Endothelial cell of umbilical vein (primary cell): ENCODE results near the gene ARHGEF9. TPM values are rescaled to one million over a fixed set of nuclear protein-coding genes. Genes with fewer than 3 reads are reported as not detected.

Experiments
- BruUV-seq: library from RNA; stranded (reverse); fragments of 400-500 nt; replicated peaks from 2 replicates; lab custom pipeline; 2021; lab: Mats Ljungman, UMichigan
- CTCF ChIA-PET: fragments of 300-600, 350-600 bp; sonication (Branson Sonifier 250); formaldehyde crosslinking; loops from one replicate; lab custom pipeline; 2021; ENCODE audit warnings: antibody characterized with exemption, inconsistent platforms; lab: Charles Lee
- POLR2A ChIA-PET: fragments of 300-600, 350-600 bp; sonication (Branson Sonifier 250); formaldehyde crosslinking; loops from one replicate; lab custom pipeline; 2021; ENCODE audit warnings: antibody characterized with exemption, inconsistent platforms; lab: Charles Lee
- DNase-seq: peaks from one replicate; pipeline ENCODE4 v3.0.0-alpha.2; 2011; ENCODE audit warnings: low read depth, low spot score
- FAIRE-seq: peaks from 2 replicates; lab custom pipeline; 2011; peaks lifted over from hg19 to GRCh38; lab: Jason Lieb, UNC
- H2AFZ ChIP-seq: 2 replicates; pipeline ENCODE4 v1.6.0; 2012; ENCODE audit warnings: low read depth, low read length, control low read depth, inconsistent platforms
- H3K27ac ChIP-seq: 2 replicates; pipeline ENCODE4 v1.5.1; 2011; ENCODE audit warnings: low read depth, mild to moderate bottlenecking, control low read depth, low read length, moderate library complexity; ENCODE audit not compliant: insufficient read depth
- H3K27me3 ChIP-seq, 2 experiments: 2 replicates each; pipeline versions ENCODE4 v1.6.0 to v1.6.1; 2011; ENCODE audit warnings: low read length in 2 of 2, mixed read lengths in 1 of 2; ENCODE audit not compliant: control insufficient read depth in 2 of 2, insufficient read depth in 2 of 2
- H3K36me3 ChIP-seq, 2 experiments: 2 replicates in 1 of 2; 3 replicates in 1 of 2; pipeline ENCODE4 v1.5.1; 2011; ENCODE audit warnings: low read length in 2 of 2, mild to moderate bottlenecking in 1 of 2, moderate library complexity in 1 of 2; ENCODE audit not compliant: control insufficient read depth in 2 of 2, insufficient read depth in 2 of 2; ENCODE audit errors: extremely low read depth in 1 of 2
- H3K4me1 ChIP-seq: 3 replicates; pipeline ENCODE4 v1.5.1; 2011; ENCODE audit warnings: mild to moderate bottlenecking, low read length; ENCODE audit not compliant: control insufficient read depth, insufficient read depth; ENCODE audit errors: extremely low read depth
- H3K4me2 ChIP-seq: 2 replicates; pipeline ENCODE4 v1.6.1; 2011; ENCODE audit warnings: low read length, control low read depth, mixed read lengths; ENCODE audit not compliant: insufficient read depth
- H3K4me3 ChIP-seq, 3 experiments: fragments of 200-600 bp in 1 of 3; sonication (generic), shearing (Covaris generic) in 1 of 3; replicated peaks in 1 of 3; 2 replicates each; pipeline ENCODE4 v1.5.1; 2011 to 2016; ENCODE audit warnings: control low read depth in 3 of 3, low read length in 3 of 3, mild to moderate bottlenecking in 2 of 3, inconsistent platforms in 1 of 3, low read depth in 1 of 3, moderate library complexity in 1 of 3; ENCODE audit not compliant: insufficient read depth in 1 of 3
- H3K79me2 ChIP-seq: 2 replicates; pipeline ENCODE4 v1.6.0; 2012; ENCODE audit warnings: low read length, inconsistent platforms; ENCODE audit not compliant: control insufficient read depth, insufficient read depth
- H3K9ac ChIP-seq: replicated peaks from 2 replicates; pipeline ENCODE3; 2011; ENCODE audit warnings: low read length, control low read depth; ENCODE audit not compliant: insufficient read depth; ENCODE audit errors: extremely low read depth
- H3K9me1 ChIP-seq: replicated peaks from 3 replicates; pipeline ENCODE4 v1.6.0; 2011; ENCODE audit warnings: mild to moderate bottlenecking, low read length; ENCODE audit not compliant: control insufficient read depth, insufficient read depth; ENCODE audit errors: extremely low read depth
- H3K9me3 ChIP-seq: replicated peaks from 2 replicates; pipeline ENCODE4 v1.5.1; 2012; ENCODE audit warnings: low read length, inconsistent platforms; ENCODE audit not compliant: control insufficient read depth, insufficient read depth
- H4K20me1 ChIP-seq: replicated peaks from 2 replicates; pipeline ENCODE3; 2011; ENCODE audit warnings: mild to moderate bottlenecking, low read length; ENCODE audit not compliant: control insufficient read depth, insufficient read depth; ENCODE audit errors: extremely low read depth
- EZH2 ChIP-seq: IDR thresholded peaks from 2 replicates; pipeline ENCODE4 v1.6.1; 2012; ENCODE audit warnings: borderline replicate concordance, low read depth, mild to moderate bottlenecking, moderate library complexity, low read length, inconsistent platforms; ENCODE audit not compliant: severe bottlenecking
- FOS ChIP-seq: IDR thresholded peaks from 2 replicates; pipeline ENCODE4 v1.6.1; 2011; ENCODE audit warnings: mild to moderate bottlenecking, low read length, moderate library complexity, borderline replicate concordance; ENCODE audit not compliant: insufficient read depth
- GATA2 ChIP-seq: IDR thresholded peaks from 2 replicates; pipeline ENCODE4 v1.7.0; 2011; ENCODE audit warnings: low read depth, mild to moderate bottlenecking, moderate library complexity, mixed read lengths, low read length; ENCODE audit not compliant: insufficient read length, insufficient read depth
- JUN ChIP-seq: IDR thresholded peaks from 2 replicates; pipeline ENCODE4 v1.6.1; 2011; ENCODE audit warnings: borderline replicate concordance, low read depth; ENCODE audit not compliant: insufficient read length, insufficient read depth
- MYC ChIP-seq: IDR thresholded peaks from one replicate; pipeline ENCODE4 v1.6.1; 2011; ENCODE audit warnings: mild to moderate bottlenecking, low read depth, low read length
- POLR2A ChIP-seq: IDR thresholded peaks from 2 replicates; pipeline ENCODE4 v1.6.1; 2012; ENCODE audit warnings: low read depth, mild to moderate bottlenecking, control low read depth, low read length
- POLR2AphosphoS5 ChIP-seq: IDR thresholded peaks from 2 replicates; pipeline ENCODE4 v1.6.1; 2012; ENCODE audit warnings: low read depth, mild to moderate bottlenecking, control low read depth, low read length, moderate library complexity; ENCODE audit not compliant: insufficient read depth
- dilution Hi-C: fragments of 300-500 bp; cut with MboI; formaldehyde crosslinking; loops from one replicate; pipeline ENCODE4 v1.15.0; 2019; ENCODE audit warnings: low sequenced_read_pairs; ENCODE audit not compliant: extremely low pct_ligation_motif_present
- intact Hi-C: fragments of 100-400 bp; cut with micrococcal nuclease; formaldehyde crosslinking; loops from one replicate; pipeline ENCODE4 v1.10.0; 2022
- polyA plus RNA-seq, 4 experiments: library from polyadenylated mRNA; depleted of rRNA in 3 of 4; stranded (reverse) in 3 of 4; unstranded in 1 of 4; fragments of >200 nt; gene quantifications; 2 replicates each; pipeline versions ENCODE4 v1.2.1 to v1.2.3, GENCODE V29; 2011 to 2012; ENCODE audit warnings: missing spikeins in 1 of 4
- total RNA-seq: library from RNA; stranded (reverse); gene quantifications from 2 replicates; pipeline ENCODE4 v1.2.3, GENCODE V29; 2021
- TF ChIP-seq, protein P1 (sequence below): IDR thresholded peaks from 2 replicates; pipeline ENCODE4 v1.6.1; 2011; ENCODE audit not compliant: insufficient read depth, insufficient read length
- TF ChIP-seq, protein P2 (sequence below), 2 donors: IDR thresholded peaks; 1 replicate in 1 of 2; 2 replicates in 1 of 2; pipeline ENCODE4 v1.5.1; 2011; ENCODE audit warnings: low read length in 2 of 2, mild to moderate bottlenecking in 2 of 2, moderate library complexity in 2 of 2, control low read depth in 1 of 2, inconsistent platforms in 1 of 2, low read depth in 1 of 2; ENCODE audit not compliant: insufficient read depth in 1 of 2; ENCODE audit errors: extremely low read depth in 1 of 2

ARHGEF9 gene
- total and polyA plus RNA-seq, 2 donors (not counting 3 experiments of a cell fraction or from before 2014, with no cell fraction given): 6.5 to 12.9 TPM

DNA sequence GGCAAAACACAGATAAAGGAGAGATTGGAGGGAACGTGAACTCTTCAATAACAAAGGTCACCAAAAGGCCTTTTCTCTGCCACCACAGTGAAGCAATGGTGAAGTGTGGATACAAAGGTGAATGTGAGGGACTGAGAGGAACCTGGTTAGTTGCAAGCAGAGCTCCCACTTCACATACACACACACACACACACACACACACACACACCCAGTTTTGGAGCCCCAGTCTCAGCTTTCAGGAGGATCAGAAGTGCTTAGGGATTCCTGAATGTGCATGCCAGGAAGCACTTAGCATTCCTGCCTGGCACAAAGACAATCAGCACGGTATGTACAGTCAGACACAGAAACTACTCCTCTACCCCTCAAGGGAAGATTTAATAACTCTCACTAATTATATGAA lies 71.5 kb downstream of the ARHGEF9 start:
- POLR2A ChIA-PET: no interaction called here
- DNase-seq (peak; percentile 29), FAIRE-seq (no peak)
- Histone ChIP-seq H3K79me2 (no peaks in the 10 kb centered on the region), H3K4me2 (no peak overlapping the region), H3K4me1 (no peaks in the 10 kb centered on the region), H3K27ac (no peak overlapping the region), H3K9ac (no peak overlapping the region), H3K36me3 (no peaks in the 10 kb centered on the region), H3K4me3 (no peak overlapping the region), H2AFZ (no peak overlapping the region), H3K9me1 (no peaks in the 10 kb centered on the region), H4K20me1 (no peaks in the 10 kb centered on the region), H3K9me3 (no peaks in the 10 kb centered on the region), H3K27me3 (no peaks in the 10 kb centered on the region)
- dilution Hi-C loops: no loop called here
- CTCF ChIA-PET: no interaction called here
- TF ChIP-seq EZH2 (no peak), POLR2A (no peak), JUN (no peak), MYC (no peak), FOS (no peak), POLR2AphosphoS5 (no peak), GATA2 (no peak)
- TF ChIP-seq, protein P1, sequence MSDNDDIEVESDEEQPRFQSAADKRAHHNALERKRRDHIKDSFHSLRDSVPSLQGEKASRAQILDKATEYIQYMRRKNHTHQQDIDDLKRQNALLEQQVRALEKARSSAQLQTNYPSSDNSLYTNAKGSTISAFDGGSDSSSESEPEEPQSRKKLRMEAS: no peak
- TF ChIP-seq, protein P2, sequence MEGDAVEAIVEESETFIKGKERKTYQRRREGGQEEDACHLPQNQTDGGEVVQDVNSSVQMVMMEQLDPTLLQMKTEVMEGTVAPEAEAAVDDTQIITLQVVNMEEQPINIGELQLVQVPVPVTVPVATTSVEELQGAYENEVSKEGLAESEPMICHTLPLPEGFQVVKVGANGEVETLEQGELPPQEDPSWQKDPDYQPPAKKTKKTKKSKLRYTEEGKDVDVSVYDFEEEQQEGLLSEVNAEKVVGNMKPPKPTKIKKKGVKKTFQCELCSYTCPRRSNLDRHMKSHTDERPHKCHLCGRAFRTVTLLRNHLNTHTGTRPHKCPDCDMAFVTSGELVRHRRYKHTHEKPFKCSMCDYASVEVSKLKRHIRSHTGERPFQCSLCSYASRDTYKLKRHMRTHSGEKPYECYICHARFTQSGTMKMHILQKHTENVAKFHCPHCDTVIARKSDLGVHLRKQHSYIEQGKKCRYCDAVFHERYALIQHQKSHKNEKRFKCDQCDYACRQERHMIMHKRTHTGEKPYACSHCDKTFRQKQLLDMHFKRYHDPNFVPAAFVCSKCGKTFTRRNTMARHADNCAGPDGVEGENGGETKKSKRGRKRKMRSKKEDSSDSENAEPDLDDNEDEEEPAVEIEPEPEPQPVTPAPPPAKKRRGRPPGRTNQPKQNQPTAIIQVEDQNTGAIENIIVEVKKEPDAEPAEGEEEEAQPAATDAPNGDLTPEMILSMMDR (IDR thresholded peaks at IDR 0.05; ENCODE audit: extremely low read depth in 1 of 2, insufficient read depth in 1 of 2, low read depth in 1 of 2, low read length in 2 of 2): no peak
- no TSS peak for BruUV-seq
- intact Hi-C loops: loop anchor here (10.0 kb wide), 2 partner anchors 51 to 59 kb away; no protein-coding TSS in a partner anchor
